Rectal smooth muscle tissue (tissue), 1 donor: ENCODE results near the gene ARHGAP31.

Experiments used
- H3K27ac ChIP-seq: one replicate; pipeline ENCODE4 v1.7.0; 2013; ENCODE audit warnings: low read depth, low read length, inconsistent platforms
- H3K27me3 ChIP-seq: one replicate; pipeline ENCODE4 v1.7.0; 2013; ENCODE audit warnings: low read length; ENCODE audit not compliant: control insufficient read depth, insufficient read depth
- H3K36me3 ChIP-seq: one replicate; pipeline ENCODE4 v1.7.0; 2013; ENCODE audit warnings: low read length; ENCODE audit not compliant: control insufficient read depth, insufficient read depth
- H3K4me1 ChIP-seq: one replicate; pipeline ENCODE4 v1.7.0; 2013; ENCODE audit warnings: low read length; ENCODE audit not compliant: control insufficient read depth, insufficient read depth
- H3K4me3 ChIP-seq: one replicate; pipeline ENCODE4 v1.7.0; 2013; ENCODE audit warnings: low read length
- H3K9ac ChIP-seq: one replicate; pipeline ENCODE4 v1.7.0; 2013; ENCODE audit warnings: low read length

ARHGAP31 gene

DNA sequence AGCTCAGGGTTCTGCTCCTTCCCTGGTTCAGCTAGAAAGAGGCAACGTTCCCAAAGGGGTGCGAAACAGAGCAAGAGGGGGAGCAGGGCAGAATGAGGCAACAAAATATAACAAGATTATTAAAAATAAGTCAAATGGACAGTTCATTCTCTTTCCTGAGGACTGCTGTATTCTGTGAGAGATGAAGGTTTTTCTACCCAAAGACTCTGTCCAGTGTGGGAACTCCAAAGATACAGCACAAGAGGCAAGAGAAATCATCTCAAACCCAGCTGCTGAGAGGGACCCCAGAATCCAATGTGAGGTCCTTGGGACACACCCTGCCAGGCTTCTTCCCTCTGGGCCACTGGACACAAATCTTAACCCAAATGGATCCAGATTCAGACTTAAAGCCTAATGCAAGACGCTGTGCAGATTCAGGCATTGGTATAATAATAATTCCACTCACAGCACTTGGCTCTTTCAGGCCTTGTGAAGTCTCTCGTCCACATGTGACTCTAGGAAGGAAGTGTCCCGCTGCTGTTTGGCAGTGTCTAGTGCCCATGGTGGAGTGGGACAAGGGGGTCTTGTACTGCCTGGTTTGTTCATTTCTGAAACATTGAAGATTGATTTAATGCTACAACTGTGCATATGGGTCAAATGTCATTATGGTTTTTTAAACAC is 14.5 kb upstream of the ARHGAP31 start:
- Histone ChIP-seq H3K4me1 (no peaks in the 10 kb centered on the region), H3K36me3 (no peaks in the 10 kb centered on the region), H3K9ac (no peak overlapping the region), H3K4me3 (no peak overlapping the region), H3K27me3 (no peaks in the 10 kb centered on the region), H3K27ac (peak overlapping the region; percentile 46)

DNA sequence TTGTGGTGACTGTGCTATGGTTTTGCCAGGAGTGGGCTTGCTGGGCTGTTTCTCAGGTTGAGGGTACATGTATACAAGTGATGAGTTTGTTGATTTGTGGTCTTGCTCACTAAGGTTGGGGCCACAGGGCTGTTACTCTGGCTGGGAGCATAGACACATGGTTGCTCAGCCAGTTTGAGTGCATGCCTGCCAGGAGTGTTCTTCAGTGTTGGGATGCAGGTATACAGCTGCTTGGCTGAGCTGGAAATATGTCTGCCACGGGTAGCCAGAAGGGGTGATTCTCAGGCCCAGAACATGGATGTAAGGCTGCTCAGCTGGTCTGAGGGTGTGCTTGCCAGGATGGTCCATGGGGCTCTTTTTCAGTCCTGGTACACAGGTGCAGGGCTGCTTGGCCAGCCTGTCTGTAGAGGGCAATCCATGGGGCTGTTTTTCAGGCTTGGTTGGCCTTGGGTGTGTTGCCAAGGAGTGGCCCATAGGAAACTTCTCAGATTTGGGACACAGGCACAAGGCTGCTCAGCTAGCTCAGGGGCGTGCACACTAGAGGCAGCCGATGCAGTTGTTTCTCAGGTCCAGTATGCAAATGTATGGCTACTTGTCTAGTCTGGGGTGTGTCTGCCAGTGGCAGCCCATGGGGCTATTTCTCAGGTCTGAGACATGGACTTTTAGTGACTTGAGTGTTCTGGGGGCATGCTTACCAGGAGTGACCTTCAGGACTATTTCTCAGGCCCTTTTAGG is 5.3 kb upstream of the ARHGAP31 start:
- Histone ChIP-seq H3K4me1 (no peaks in the 10 kb centered on the region), H3K36me3 (no peaks in the 10 kb centered on the region), H3K27ac (no peak overlapping the region), H3K9ac (no peak overlapping the region), H3K27me3 (no peaks in the 10 kb centered on the region), H3K4me3 (no peak overlapping the region)

DNA sequence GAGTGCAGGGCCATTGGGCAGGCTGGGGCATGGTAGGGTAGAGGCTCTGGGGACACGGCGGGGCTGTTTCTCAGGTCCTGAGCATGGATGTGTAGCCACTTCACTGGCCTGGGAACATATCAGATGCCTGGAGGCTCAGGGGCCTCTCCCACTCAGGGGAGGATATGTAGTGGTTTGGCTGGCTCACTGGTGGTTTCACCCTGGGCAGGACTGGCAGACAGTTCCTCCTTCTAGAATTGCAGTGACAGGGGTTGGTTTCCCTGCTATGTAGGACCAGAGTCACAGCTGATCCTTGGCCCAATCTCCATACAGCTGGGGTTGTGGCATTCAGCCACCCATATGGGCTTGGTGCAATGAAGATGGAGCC is 4.8 kb upstream of the ARHGAP31 start:
- H3K9ac ChIP-seq: no peak overlapping the region
- no peak overlapping the region for H3K4me3 ChIP-seq
- no peak overlapping the region for H3K27ac ChIP-seq
- no peaks in the 10 kb centered on the region for H3K27me3 ChIP-seq
- H3K4me1 ChIP-seq: no peaks in the 10 kb centered on the region
- H3K36me3 ChIP-seq: no peaks in the 10 kb centered on the region

DNA sequence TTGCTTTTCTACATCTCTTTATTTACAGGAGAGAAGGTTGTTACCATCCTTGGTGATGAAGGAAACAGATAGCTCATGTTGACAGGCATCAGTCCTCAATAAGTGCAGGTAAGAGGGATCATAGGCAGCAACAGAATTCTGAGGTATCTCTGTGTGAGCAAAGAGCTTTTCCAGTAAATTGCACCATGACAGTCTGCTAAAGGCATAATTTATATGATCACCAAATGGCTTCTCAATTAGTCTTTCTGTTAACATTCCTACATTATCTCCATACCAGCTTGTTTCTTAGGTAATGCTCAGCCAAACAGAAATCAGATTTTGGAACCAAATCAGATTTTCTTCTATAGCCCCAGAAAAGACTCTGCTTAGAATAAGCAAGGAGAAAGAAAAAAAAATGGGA is 3.6 kb upstream of the ARHGAP31 start:
- H3K9ac ChIP-seq: no peak overlapping the region
- no peak overlapping the region for H3K4me3 ChIP-seq
- H3K36me3 ChIP-seq: no peaks in the 10 kb centered on the region
- H3K27me3 ChIP-seq: no peaks in the 10 kb centered on the region
- no peaks in the 10 kb centered on the region for H3K4me1 ChIP-seq
- H3K27ac ChIP-seq: no peak overlapping the region

DNA sequence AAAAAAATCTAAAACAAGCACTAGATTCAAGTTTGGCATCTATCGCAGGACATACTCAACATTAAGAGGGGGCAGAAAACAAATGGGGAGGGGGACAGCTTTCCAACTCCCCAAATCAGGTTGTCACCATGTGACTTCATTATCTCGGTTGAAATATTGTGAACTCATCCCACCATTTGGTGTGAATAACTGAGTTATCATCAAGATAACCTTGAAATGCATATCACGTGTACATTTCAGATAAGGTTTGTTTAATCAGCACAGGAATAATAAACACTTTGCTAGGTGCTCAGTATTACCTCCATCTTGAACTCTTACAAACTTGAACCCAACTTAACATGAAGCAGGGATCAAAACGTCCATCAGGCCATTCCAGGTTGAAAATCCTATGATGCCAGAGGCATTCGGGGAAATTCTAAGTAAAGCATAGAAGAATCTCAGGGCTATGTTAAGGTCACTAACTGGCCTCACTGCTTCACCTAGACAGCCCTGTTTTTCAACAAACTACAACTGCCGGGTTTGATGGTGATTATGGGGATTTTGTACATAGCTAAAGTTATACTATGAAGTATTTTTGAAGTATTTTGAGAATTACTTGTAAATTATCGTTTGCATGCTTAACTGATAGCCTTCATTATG is 3.0 kb upstream of the ARHGAP31 start:
- Histone ChIP-seq H3K4me1 (no peaks in the 10 kb centered on the region), H3K4me3 (no peak overlapping the region), H3K27me3 (no peaks in the 10 kb centered on the region), H3K9ac (no peak overlapping the region), H3K27ac (no peak overlapping the region), H3K36me3 (no peaks in the 10 kb centered on the region)

DNA sequence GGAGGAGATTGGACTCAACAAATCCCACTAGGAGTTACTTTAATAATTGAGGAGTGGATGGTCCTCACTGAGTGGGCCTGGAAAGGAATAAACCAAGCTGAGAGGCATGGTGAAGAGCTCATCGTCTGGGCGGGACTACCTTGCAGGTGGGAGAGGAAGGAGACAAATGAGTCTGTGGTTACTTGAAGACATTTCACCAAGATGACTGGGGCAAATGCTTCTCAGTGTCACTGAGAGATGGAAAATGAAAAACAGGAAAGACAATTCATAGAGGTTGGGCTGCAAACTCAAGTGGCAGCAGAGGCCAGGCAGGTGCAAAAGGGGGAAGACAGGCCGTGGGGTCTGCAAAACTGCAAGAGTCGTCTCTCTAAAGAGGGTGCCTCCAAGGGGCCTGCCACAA is 1.5 kb upstream of the ARHGAP31 start:
- H3K36me3 ChIP-seq: no peaks in the 10 kb centered on the region
- no peaks in the 10 kb centered on the region for H3K27me3 ChIP-seq
- no peaks in the 10 kb centered on the region for H3K4me1 ChIP-seq
- H3K27ac ChIP-seq: no peak overlapping the region
- no peak overlapping the region for H3K4me3 ChIP-seq
- no peak overlapping the region for H3K9ac ChIP-seq

DNA sequence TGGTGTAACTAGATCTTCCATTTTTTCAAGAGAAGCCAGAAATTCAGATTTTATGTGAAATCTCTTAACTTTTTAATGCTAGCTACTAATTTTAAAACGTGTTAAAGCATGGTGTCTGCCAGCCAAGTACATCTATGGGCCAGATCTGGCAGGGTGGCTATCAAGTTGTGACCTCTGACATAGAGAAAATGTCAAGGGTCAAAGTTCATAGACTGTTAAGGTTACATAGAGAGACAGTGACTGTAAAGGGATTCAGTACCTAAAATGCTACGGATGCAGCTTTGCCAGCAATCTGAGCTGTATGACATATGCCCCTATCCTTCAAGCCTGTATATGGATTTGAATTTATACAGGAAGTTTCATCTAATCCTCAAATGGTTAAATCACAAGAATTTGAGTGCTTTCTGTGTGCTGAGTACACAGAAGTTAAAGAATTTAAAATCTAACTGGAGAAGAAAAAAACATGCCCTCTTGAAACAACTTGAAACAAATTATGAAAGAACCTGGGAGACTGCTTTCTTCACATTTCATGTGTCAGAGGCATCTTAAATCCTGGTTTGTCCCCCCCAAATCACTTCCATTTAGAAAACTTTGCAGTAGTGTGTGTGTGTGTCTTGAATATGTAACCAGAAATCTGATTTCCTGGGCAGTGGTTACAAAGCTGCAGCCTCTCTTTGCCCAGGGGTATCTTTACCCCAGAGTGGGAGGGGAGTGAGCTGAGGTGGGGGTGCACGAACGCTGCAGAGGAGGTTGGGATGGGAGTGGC is 895 bp upstream of the ARHGAP31 start:
- peak overlapping the region; percentile 82 for H3K27ac ChIP-seq
- no peaks in the 10 kb centered on the region for H3K36me3 ChIP-seq
- H3K4me3 ChIP-seq: peak overlapping the region; percentile 86
- H3K9ac ChIP-seq: peak overlapping the region; percentile 45
- H3K27me3 ChIP-seq: no peaks in the 10 kb centered on the region
- no peaks in the 10 kb centered on the region for H3K4me1 ChIP-seq

DNA sequence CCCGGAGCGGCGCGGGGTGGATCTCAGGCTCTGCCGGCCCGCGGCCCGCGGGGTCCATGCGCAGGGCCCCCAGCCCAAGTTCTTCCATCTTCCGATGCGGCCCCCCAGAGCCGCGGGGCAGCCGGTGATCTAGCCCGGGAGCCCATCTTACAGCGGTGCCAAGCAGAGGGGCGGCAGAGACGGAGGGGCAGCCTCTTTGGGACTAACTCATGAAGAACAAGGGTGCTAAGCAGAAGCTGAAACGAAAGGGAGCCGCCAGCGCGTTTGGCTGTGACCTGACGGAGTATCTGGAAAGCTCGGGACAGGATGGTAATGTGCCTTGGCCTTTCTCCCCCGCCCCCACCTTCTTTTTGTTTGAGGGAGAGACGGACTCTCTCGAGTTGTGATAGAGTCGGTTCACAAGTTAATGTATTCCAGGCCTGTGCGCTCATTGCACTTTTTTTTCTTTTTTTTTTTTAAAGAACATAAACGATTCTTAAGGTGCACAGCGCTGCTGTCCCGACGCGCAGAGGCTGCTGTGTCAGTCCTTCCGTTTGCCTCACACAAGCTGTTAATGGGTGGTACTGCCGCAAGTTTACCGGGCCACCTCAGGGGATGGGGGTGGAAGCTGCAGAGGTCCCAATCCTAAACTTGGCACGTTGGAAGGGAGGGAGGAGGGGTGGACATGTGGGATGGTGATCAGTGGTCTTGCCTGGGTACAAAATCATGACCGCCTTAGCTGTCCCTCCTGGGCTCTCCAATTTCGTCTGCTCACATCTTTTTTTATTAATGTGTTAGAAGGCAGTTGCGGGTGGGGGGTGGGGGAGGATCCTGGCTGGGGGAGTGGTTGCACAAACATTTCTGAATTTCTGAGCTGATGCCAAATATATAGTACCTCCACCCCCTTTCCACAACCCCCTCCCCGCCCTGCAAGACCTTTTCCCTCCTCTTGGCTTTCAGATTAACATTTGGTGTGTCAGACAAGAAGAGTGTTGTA is 801 bp downstream of the ARHGAP31 start:
- Histone ChIP-seq H3K36me3 (no peaks in the 10 kb centered on the region), H3K4me1 (no peaks in the 10 kb centered on the region)

DNA sequence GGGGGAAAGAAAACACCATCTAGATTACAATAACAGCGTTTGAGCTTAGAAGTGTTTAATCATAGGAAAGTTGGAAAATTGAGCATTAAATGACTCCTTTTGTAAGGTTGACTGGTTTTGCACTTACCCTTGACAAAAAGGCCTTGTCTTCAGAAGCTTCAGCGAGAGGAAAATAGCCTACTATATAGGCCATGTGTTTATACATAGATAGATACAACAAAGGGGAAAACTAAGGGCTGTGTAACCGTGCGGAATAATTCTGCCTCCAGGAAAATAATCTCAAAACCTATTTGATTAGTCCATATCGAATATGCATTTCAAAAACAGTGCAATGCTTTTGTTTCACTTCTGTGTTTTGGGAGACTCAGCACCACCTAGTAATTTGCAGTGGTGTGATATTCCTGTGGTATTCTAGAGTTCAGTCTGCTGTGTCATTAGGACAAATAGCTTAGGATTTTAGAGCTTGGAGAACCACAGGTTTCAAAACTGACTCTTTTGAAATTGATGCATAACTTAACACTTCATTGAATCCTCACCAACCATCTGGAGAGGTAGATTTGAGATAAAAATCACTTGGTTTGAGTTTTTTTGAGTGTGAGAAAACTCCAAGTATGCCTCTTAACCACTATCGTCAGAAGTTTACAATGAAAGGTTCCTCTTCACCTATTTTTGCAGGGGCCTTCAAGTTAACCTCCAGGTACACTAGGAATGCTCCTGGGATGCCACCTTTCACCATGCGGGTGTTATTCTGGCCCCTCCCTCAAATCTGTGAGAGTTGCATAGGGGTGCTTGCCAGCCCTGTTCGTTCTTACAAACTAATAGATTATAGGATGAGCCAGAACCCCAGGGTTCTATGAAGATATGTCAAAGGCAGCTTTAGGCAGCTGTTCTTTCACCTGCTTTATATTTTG is 1.9 kb downstream of the ARHGAP31 start:
- H3K4me3 ChIP-seq: peak overlapping the region; percentile 50
- H3K9ac ChIP-seq: no peak overlapping the region
- no peak overlapping the region for H3K27ac ChIP-seq
- H3K4me1 ChIP-seq: no peaks in the 10 kb centered on the region
- no peaks in the 10 kb centered on the region for H3K27me3 ChIP-seq
- H3K36me3 ChIP-seq: no peaks in the 10 kb centered on the region

More for the DNA sequence above, 801 bp downstream of the ARHGAP31 start:
- H3K4me3 ChIP-seq: peak overlapping the region; percentile 86
- no peaks in the 10 kb centered on the region for H3K27me3 ChIP-seq
- H3K9ac ChIP-seq: peak overlapping the region; percentile 35
- H3K27ac ChIP-seq: peak overlapping the region; percentile 82

DNA sequence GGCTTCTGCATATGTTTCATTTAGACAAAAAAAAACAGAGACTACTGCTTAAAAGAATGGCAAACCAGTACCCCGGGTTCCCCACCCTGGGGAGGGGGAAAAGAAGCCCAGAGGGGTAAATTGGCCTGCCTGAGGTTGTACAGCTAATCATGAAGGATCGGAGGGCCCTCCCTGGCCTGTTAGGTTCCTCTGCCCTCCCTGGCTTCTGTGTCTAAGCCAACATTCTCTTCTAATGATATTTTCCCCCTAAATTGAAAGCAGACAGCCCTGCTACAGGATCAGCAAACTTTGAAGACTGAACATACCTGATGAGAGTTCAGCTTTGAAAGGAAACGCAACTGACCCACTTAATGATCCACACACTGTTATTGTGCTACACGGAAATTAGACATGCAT is 2.5 kb downstream of the ARHGAP31 start:
- Histone ChIP-seq H3K9ac (no peak overlapping the region), H3K27ac (no peak overlapping the region)

DNA sequence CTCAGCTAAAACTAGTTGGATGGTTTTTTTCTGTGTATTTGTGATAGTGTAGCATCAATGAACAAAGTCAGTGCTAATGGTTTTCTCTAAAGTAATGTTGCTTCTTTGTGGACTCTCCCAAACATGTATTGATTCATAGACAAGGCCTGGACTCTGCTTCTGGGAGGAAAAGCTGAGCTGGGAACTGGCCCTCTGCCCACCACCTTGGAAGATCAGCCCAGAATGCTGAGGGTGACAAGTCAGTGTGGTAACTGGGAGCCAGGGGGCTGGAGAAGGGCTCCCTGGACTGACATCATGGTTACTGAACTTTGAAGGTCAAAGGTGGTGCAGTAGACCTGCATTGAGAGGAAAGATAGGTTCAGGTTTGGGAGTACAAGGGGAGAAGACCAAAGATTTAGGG is 3.0 kb downstream of the ARHGAP31 start:
- no peak overlapping the region for H3K9ac ChIP-seq
- no peaks in the 10 kb centered on the region for H3K4me1 ChIP-seq
- H3K27ac ChIP-seq: no peak overlapping the region
- no peaks in the 10 kb centered on the region for H3K36me3 ChIP-seq
- H3K27me3 ChIP-seq: no peaks in the 10 kb centered on the region
- H3K4me3 ChIP-seq: no peak overlapping the region

More for the DNA sequence above, 2.5 kb downstream of the ARHGAP31 start:
- no peaks in the 10 kb centered on the region for H3K36me3 ChIP-seq
- H3K4me3 ChIP-seq: no peak overlapping the region
- H3K27me3 ChIP-seq: no peaks in the 10 kb centered on the region
- H3K4me1 ChIP-seq: no peaks in the 10 kb centered on the region
